Tibial nerve (tissue), 4 donors: Measurements from ENCODE around the gene ATP8A2.

Experiments used
- EP300 ChIP-seq, 2 donors: sonication (generic); formaldehyde crosslinking; IDR thresholded peaks; one replicate each; pipeline ENCODE4 v1.6.1; 2017; ENCODE audit warnings: antibody characterized with exemption in 2 of 2, mild to moderate bottlenecking in 1 of 2
- POLR2A ChIP-seq, 2 donors: fragments of 450-650 bp; IDR thresholded peaks; one replicate each; pipeline ENCODE4 v1.6.1; 2017; ENCODE audit warnings: antibody characterized with exemption in 2 of 2, mild to moderate bottlenecking in 2 of 2, moderate library complexity in 2 of 2
- TF ChIP-seq, protein P1 (sequence below), 5 experiments: fragments of 200-600 bp in 3 of 5; fragments of 450-650 bp in 2 of 5; sonication (generic) in 3 of 5; IDR thresholded peaks; one replicate each; pipeline ENCODE4 v1.5.1; 2016 to 2019; ENCODE audit warnings: antibody characterized with exemption in 5 of 5, mild to moderate bottlenecking in 3 of 5, moderate library complexity in 2 of 5

DNA sequence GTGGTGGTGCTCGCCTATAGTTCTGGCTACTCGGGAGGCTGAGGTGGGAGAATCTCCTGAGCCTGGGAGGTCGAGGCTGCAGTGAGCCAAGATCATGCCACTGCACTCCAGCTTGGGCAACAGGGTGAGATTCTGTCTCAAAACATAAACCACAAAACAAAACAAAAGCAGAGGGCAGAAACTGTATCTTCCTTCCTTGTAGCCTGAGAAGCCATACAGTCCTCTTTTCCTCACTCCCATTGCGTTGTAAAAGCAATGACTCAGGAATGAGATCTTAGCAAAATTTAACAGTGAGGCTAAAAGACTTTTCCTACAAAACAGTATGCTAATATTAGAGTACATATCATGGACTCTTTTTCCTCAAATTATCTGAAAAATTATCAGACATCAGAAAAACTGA, 549.2 kb downstream of the ATP8A2 start:
- TF ChIP-seq EP300 (IDR thresholded peaks at IDR 0.05) (no peak), POLR2A (IDR thresholded peaks at IDR 0.05) (no peak)
- TF ChIP-seq, protein P1, sequence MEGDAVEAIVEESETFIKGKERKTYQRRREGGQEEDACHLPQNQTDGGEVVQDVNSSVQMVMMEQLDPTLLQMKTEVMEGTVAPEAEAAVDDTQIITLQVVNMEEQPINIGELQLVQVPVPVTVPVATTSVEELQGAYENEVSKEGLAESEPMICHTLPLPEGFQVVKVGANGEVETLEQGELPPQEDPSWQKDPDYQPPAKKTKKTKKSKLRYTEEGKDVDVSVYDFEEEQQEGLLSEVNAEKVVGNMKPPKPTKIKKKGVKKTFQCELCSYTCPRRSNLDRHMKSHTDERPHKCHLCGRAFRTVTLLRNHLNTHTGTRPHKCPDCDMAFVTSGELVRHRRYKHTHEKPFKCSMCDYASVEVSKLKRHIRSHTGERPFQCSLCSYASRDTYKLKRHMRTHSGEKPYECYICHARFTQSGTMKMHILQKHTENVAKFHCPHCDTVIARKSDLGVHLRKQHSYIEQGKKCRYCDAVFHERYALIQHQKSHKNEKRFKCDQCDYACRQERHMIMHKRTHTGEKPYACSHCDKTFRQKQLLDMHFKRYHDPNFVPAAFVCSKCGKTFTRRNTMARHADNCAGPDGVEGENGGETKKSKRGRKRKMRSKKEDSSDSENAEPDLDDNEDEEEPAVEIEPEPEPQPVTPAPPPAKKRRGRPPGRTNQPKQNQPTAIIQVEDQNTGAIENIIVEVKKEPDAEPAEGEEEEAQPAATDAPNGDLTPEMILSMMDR (IDR thresholded peaks at IDR 0.05), result no peak
